ENCODE data around the gene SETD2.

The SETD2 gene

DNA sequence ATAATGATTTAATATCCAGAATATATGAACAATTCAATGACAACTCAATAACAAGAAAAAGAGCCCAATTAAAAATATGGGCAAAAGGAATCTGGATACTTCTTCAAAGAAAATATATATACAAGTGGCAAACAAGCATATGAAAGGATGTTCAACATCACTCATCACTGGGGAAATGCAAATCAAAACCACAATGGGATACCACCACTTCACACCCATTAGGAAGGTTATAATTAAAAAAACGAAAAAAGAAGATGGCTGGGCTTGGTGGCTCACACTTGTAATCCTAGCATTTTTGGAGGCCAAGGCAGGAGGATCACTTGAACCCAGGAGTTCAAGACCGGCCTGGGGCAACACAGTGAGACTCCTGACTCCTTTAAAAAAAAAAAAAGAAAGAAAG, 191.5 kb downstream of the SETD2 start:
- Histone ChIP-seq H3K4me1 (ENCODE audit: insufficient read depth, low read length) (peaks cover 35% of the 10 kb centered on the region), H3K79me2 (ENCODE audit: insufficient read depth, low read length) (peaks cover 91% of the 10 kb centered on the region), H3K9me3 (ENCODE audit: insufficient read depth, low read length, severe bottlenecking) (no peaks in the 10 kb centered on the region), H3K36me3 (ENCODE audit: insufficient read depth, low read length) (peaks cover 55% of the 10 kb centered on the region), H3K9ac (ENCODE audit: low read depth, low read length) (no peak overlapping the region), H3K4me2 (ENCODE audit: insufficient read depth, low read length) (no peak overlapping the region), H4K20me1 (ENCODE audit: insufficient read depth, low read length) (peaks cover 76% of the 10 kb centered on the region), H3K27ac (ENCODE audit: low read length) (no peak overlapping the region), H3K27me3 (ENCODE audit: insufficient read depth, low read length, poor library complexity) (no peaks in the 10 kb centered on the region), H3K4me3 (ENCODE audit: low read depth in 1 of 2, low read length in 2 of 2) (no peak overlapping the region), H2AFZ (ENCODE audit: low read depth, low read length) (no peak overlapping the region)
- TF ChIP-seq, protein P1, sequence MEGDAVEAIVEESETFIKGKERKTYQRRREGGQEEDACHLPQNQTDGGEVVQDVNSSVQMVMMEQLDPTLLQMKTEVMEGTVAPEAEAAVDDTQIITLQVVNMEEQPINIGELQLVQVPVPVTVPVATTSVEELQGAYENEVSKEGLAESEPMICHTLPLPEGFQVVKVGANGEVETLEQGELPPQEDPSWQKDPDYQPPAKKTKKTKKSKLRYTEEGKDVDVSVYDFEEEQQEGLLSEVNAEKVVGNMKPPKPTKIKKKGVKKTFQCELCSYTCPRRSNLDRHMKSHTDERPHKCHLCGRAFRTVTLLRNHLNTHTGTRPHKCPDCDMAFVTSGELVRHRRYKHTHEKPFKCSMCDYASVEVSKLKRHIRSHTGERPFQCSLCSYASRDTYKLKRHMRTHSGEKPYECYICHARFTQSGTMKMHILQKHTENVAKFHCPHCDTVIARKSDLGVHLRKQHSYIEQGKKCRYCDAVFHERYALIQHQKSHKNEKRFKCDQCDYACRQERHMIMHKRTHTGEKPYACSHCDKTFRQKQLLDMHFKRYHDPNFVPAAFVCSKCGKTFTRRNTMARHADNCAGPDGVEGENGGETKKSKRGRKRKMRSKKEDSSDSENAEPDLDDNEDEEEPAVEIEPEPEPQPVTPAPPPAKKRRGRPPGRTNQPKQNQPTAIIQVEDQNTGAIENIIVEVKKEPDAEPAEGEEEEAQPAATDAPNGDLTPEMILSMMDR (IDR thresholded peaks at IDR 0.05; ENCODE audit: borderline replicate concordance, extremely low read depth, low read length, poor library complexity, severe bottlenecking): no peak
- no peak for TF ChIP-seq EZH2 (IDR thresholded peaks at IDR 0.05; ENCODE audit: borderline replicate concordance, low read depth, low read length, severe bottlenecking)
- DNase-seq: no peak
- ATAC-seq (ENCODE audit: insufficient read depth, low read depth): no peak

DNA sequence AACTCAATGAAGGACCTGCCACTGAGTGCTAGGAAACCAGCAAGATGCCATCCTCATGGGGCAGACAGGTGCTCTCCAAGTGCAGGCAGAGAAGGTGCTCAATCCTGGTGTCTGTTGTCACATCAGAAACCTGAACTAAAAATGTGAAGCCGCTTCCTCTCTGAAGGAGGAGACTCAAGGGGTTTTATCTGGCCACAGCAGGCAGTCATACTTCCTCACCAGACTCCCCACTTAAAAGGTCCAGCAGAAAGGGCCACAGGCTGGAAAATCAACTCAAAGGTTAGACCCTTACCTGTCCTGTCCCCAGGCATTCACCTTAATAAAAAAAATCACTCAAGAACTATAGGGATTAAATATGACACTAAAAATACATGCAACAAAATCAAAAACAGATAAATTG, 192.2 kb downstream of the SETD2 start:
- Histone ChIP-seq H2AFZ (ENCODE audit: low read depth, low read length) (no peak overlapping the region), H3K36me3 (ENCODE audit: insufficient read depth, low read length) (peaks cover 61% of the 10 kb centered on the region), H3K4me2 (ENCODE audit: insufficient read depth, low read length) (no peak overlapping the region), H4K20me1 (ENCODE audit: insufficient read depth, low read length) (peaks cover 83% of the 10 kb centered on the region), H3K4me3 (ENCODE audit: low read depth in 1 of 2, low read length in 2 of 2) (no peak overlapping the region), H3K79me2 (ENCODE audit: insufficient read depth, low read length) (peaks cover 96% of the 10 kb centered on the region), H3K27me3 (ENCODE audit: insufficient read depth, low read length, poor library complexity) (no peaks in the 10 kb centered on the region), H3K4me1 (ENCODE audit: insufficient read depth, low read length) (peaks cover 29% of the 10 kb centered on the region), H3K9ac (ENCODE audit: low read depth, low read length) (no peak overlapping the region), H3K27ac (ENCODE audit: low read length) (no peak overlapping the region), H3K9me3 (ENCODE audit: insufficient read depth, low read length, severe bottlenecking) (no peaks in the 10 kb centered on the region)
- TF ChIP-seq, protein P1 (IDR thresholded peaks at IDR 0.05; ENCODE audit: borderline replicate concordance, extremely low read depth, low read length, poor library complexity, severe bottlenecking): no peak
- no peak for TF ChIP-seq EZH2 (IDR thresholded peaks at IDR 0.05; ENCODE audit: borderline replicate concordance, low read depth, low read length, severe bottlenecking)
- no peak for ATAC-seq (ENCODE audit: insufficient read depth, low read depth)
- no peak for DNase-seq

DNA sequence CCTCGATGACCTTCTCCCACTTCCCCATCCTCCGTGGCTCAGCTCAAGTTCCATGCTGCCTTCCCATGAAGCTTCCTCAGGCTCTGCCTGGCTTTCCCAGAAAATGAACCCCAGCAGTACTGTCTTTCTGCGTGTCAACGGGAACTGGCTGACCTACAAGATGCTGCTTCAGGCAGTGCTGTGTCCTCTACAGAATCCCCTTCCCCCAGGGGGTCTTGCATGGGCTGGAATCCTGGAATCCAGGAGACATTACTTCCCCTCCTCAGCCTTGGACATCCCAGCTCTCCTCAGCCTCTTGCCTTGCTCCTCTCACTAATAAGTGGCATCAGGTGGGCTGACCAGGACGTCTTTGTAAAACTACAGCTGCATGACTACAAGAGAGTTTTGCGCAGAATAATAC, 192.8 kb downstream of the SETD2 start:
- Histone ChIP-seq H3K79me2 (ENCODE audit: insufficient read depth, low read length) (peaks cover 98% of the 10 kb centered on the region), H3K9ac (ENCODE audit: low read depth, low read length) (no peak overlapping the region), H3K36me3 (ENCODE audit: insufficient read depth, low read length) (peaks cover 65% of the 10 kb centered on the region), H3K4me2 (ENCODE audit: insufficient read depth, low read length) (no peak overlapping the region), H3K4me3 (ENCODE audit: low read depth in 1 of 2, low read length in 2 of 2) (no peak overlapping the region), H3K4me1 (ENCODE audit: insufficient read depth, low read length) (peaks cover 29% of the 10 kb centered on the region), H3K27me3 (ENCODE audit: insufficient read depth, low read length, poor library complexity) (no peaks in the 10 kb centered on the region), H4K20me1 (ENCODE audit: insufficient read depth, low read length) (peaks cover 87% of the 10 kb centered on the region), H2AFZ (ENCODE audit: low read depth, low read length) (no peak overlapping the region), H3K27ac (ENCODE audit: low read length) (no peak overlapping the region), H3K9me3 (ENCODE audit: insufficient read depth, low read length, severe bottlenecking) (no peaks in the 10 kb centered on the region)
- no peak for ATAC-seq (ENCODE audit: insufficient read depth, low read depth)
- TF ChIP-seq EZH2 (IDR thresholded peaks at IDR 0.05; ENCODE audit: borderline replicate concordance, low read depth, low read length, severe bottlenecking): no peak
- TF ChIP-seq, protein P1 (IDR thresholded peaks at IDR 0.05; ENCODE audit: borderline replicate concordance, extremely low read depth, low read length, poor library complexity, severe bottlenecking): no peak
- no peak for DNase-seq

All from DND-41 (cell line).